Progenitor cell of endocrine pancreas (in vitro differentiated cells): ENCODE results near the gene DDX27. TPM values are rescaled to one million over a fixed set of nuclear protein-coding genes. Genes with fewer than 3 reads are reported as not detected.
A peak's percentile ranks its signal among the peaks of the same experiment; 100 is the strongest.

ENCODE experiments used
- DNase-seq: peaks from one replicate; pipeline ENCODE4 v3.0.0; 2021; ENCODE audit warnings: low spot score; ENCODE audit not compliant: unreplicated experiment
- H3K27ac Mint-ChIP-seq: 2 replicates; pipeline ENCODE4 v1.8.0; 2021; ENCODE audit warnings: mild to moderate bottlenecking, moderate library complexity, mixed read lengths
- H3K27me3 Mint-ChIP-seq: 2 replicates; pipeline ENCODE4 v1.8.0; 2021; ENCODE audit warnings: mixed read lengths
- H3K36me3 Mint-ChIP-seq: 2 replicates; pipeline ENCODE4 v1.8.0; 2022; ENCODE audit warnings: mixed read lengths; ENCODE audit not compliant: insufficient read depth
- H3K4me1 Mint-ChIP-seq: 2 replicates; pipeline ENCODE4 v1.8.0; 2021; ENCODE audit warnings: low read depth, mixed read lengths
- H3K4me3 Mint-ChIP-seq: 2 replicates; pipeline ENCODE4 v1.8.0; 2021; ENCODE audit warnings: low read depth, mild to moderate bottlenecking, moderate library complexity, mixed read lengths
- H3K9me3 Mint-ChIP-seq: 2 replicates; pipeline ENCODE4 v1.8.0; 2021; ENCODE audit warnings: low read depth, mixed read lengths
- total RNA-seq: library from RNA; stranded (reverse); gene quantifications from 2 replicates; pipeline ENCODE4 v1.2.1, GENCODE V29; 2021
- TF ChIP-seq, protein P1 (sequence below): fragments of 200-600 bp; sonication (generic); IDR thresholded peaks from one replicate; pipeline ENCODE4 v1.5.0; 2021; ENCODE audit warnings: antibody characterized with exemption, mild to moderate bottlenecking; ENCODE audit not compliant: unreplicated experiment

Gene DDX27
- total RNA-seq, 1 donor from 2014 or later = 41.7 TPM

DNA sequence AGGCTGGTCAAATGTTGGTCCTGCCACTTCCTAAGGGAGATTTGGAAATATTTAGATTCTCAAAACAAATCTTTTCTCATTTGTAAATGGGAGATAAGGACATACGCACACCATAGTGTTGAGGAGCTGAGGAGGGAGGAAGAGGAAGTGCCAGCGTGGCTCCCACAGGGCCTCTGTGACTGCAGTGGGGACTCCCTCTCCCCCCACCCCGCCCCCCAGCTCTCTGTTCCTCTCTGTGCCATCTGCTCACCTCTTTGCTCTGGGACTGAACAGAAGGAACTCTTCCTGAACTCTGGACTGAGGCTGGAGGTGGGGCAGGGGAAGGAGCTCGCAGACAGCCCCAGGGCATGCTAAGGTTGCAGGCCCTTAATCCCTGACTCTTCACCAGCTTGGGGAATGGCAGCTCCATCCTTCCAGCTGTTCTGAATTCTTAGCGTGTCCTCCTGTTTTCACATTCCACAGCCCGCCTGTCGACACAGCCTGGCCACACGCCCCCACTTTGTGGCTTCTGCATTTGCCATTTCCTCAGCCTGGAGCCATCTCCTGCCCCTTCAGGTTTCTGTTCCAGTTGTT, 11.4 kb downstream of the DDX27 start:
- TF ChIP-seq, protein P1, sequence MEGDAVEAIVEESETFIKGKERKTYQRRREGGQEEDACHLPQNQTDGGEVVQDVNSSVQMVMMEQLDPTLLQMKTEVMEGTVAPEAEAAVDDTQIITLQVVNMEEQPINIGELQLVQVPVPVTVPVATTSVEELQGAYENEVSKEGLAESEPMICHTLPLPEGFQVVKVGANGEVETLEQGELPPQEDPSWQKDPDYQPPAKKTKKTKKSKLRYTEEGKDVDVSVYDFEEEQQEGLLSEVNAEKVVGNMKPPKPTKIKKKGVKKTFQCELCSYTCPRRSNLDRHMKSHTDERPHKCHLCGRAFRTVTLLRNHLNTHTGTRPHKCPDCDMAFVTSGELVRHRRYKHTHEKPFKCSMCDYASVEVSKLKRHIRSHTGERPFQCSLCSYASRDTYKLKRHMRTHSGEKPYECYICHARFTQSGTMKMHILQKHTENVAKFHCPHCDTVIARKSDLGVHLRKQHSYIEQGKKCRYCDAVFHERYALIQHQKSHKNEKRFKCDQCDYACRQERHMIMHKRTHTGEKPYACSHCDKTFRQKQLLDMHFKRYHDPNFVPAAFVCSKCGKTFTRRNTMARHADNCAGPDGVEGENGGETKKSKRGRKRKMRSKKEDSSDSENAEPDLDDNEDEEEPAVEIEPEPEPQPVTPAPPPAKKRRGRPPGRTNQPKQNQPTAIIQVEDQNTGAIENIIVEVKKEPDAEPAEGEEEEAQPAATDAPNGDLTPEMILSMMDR = no peak
- DNase-seq = no peak
- Mint-ChIP-seq H3K36me3 (peaks cover 31% of the 10 kb centered on the region), H3K4me3 (no peak overlapping the region), H3K27ac (peak overlapping the region; percentile 67), H3K27me3 (no peaks in the 10 kb centered on the region), H3K4me1 (no peaks in the 10 kb centered on the region), H3K9me3 (no peaks in the 10 kb centered on the region)

DNA sequence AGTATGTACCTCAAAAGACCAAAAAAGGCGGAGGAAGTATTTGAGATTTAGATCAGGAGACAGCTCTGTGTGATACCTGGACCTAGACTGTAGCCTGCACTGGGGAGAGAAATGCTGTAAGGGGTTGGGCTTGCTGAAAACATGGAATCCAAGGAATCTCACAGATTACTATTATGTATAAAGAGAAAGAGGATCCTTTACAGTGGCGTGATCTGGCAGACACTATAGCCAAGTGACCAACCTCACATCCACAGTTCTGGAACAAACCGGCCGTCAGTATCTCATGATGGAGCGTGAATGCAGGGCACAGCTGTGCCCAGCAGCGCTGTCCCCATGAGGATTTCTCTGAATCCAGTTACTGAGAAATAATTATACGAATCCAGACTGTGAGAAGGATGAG, 12.3 kb downstream of the DDX27 start:
- no peaks in the 10 kb centered on the region for H3K27me3 Mint-ChIP-seq
- TF ChIP-seq, protein P1 = no peak
- no peak overlapping the region for H3K4me3 Mint-ChIP-seq
- no peaks in the 10 kb centered on the region for H3K9me3 Mint-ChIP-seq
- H3K27ac Mint-ChIP-seq = no peak overlapping the region
- peaks cover 26% of the 10 kb centered on the region for H3K36me3 Mint-ChIP-seq
- no peak for DNase-seq
- no peaks in the 10 kb centered on the region for H3K4me1 Mint-ChIP-seq

DNA sequence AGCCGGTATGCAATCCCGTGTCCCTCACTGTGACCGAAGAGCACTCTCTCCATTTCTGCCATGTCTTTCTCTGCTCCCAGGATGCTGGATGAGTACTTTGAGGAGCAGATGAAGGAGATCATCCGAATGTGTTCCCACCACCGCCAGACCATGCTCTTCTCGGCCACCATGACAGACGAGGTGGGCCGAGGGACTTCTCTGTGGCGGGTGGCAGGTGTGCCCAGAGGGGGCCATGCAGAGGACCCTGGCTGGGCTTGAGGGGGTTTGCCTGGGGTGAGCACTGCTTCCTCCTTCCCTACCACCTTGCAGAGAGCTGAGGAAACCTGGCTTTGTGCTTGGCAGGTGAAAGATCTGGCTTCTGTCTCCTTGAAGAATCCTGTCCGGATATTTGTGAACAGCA, 14.0 kb downstream of the DDX27 start:
- Mint-ChIP-seq H3K27ac (no peak overlapping the region), H3K9me3 (no peaks in the 10 kb centered on the region), H3K4me3 (no peak overlapping the region), H3K36me3 (peaks cover 27% of the 10 kb centered on the region), H3K4me1 (no peaks in the 10 kb centered on the region), H3K27me3 (no peaks in the 10 kb centered on the region)
- no peak for DNase-seq
- TF ChIP-seq, protein P1 = no peak

DNA sequence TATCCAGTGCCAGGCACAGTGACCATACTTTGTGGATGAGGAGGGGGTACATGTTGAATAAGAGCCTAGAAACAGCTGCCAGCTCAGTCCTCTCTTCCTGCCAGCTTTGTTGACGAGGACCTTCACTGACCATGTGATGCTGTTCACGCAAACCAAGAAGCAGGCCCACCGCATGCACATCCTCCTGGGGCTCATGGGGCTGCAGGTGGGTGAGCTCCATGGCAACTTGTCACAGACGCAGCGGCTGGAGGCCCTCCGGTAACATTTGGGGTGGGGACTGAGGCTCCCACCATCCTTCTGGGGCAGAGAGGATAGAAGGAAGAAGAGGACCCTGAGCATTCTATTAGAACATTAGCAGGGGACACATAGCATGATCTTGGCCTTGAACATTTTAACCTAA, 15.6 kb downstream of the DDX27 start:
- Mint-ChIP-seq H3K27me3 (no peaks in the 10 kb centered on the region), H3K4me1 (no peaks in the 10 kb centered on the region), H3K36me3 (peaks cover 32% of the 10 kb centered on the region), H3K9me3 (no peaks in the 10 kb centered on the region), H3K27ac (no peak overlapping the region), H3K4me3 (no peak overlapping the region)
- DNase-seq = no peak
- TF ChIP-seq, protein P1 = no peak

DNA sequence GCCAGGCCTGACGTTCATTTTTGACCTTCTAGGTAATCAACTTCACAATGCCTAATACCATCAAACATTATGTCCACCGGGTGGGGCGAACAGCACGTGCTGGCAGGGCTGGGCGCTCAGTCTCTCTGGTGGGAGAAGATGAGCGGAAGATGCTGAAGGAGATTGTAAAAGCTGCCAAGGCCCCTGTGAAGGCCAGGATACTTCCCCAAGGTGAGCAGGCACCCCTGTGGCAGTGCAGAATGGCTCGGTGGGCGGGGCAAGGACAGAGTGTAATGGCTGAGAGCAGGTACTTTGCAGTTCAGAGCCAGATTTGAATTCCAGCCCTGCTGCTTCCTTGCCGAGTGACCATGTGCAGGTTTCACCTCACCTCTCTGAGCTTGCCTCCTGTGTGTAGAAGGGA, 17.1 kb downstream of the DDX27 start:
- no peaks in the 10 kb centered on the region for H3K4me1 Mint-ChIP-seq
- H3K27ac Mint-ChIP-seq = no peak overlapping the region
- peaks cover 26% of the 10 kb centered on the region for H3K36me3 Mint-ChIP-seq
- no peak for DNase-seq
- TF ChIP-seq, protein P1 = no peak
- H3K27me3 Mint-ChIP-seq = no peaks in the 10 kb centered on the region
- H3K4me3 Mint-ChIP-seq = no peak overlapping the region
- no peaks in the 10 kb centered on the region for H3K9me3 Mint-ChIP-seq
